IMR-90 (cell line): Measurements from ENCODE around the gene UBAC1. TPM values are rescaled to one million over a fixed set of nuclear protein-coding genes. Genes with fewer than 3 reads are reported as not detected.
A peak's percentile ranks its signal among the peaks of the same experiment; 100 is the strongest.

ENCODE experiments used
- ATAC-seq: fragments of 200-7000 bp; cut with Tn5 transposase; 2 replicates; pipeline ENCODE4 v1.9.1; 2020; ENCODE audit warnings: low read depth, mild to moderate bottlenecking, moderate library complexity
- BruUV-seq: library from RNA; stranded (reverse); fragments of 400-500 nt; replicated peaks from 2 replicates; lab custom pipeline; 2021; lab: Mats Ljungman, UMichigan
- CTCF ChIA-PET: fragments of 300-600 bp; formaldehyde crosslinking; extraction: SDS; loops from one replicate; lab custom pipeline; 2021; ENCODE audit warnings: antibody characterized with exemption; lab: Yijun Ruan, JAX
- POLR2A ChIA-PET: fragments of 300-600 bp; sonication (Branson Sonifier 250); formaldehyde crosslinking; loops from one replicate; lab custom pipeline; 2022; ENCODE audit warnings: antibody characterized with exemption; ENCODE audit not compliant: unreplicated experiment; lab: Charles Lee
- DNase-seq: peaks from one replicate; pipeline ENCODE4 v3.0.0; 2013
- H2AFZ ChIP-seq: replicated peaks from 2 replicates; pipeline ENCODE3; 2013; ENCODE audit warnings: low read length, mild to moderate bottlenecking; ENCODE audit not compliant: poor library complexity
- H2AK5ac ChIP-seq: 2 replicates; pipeline ENCODE4 v1.6.1; 2013; ENCODE audit warnings: low read depth, low read length, inconsistent platforms
- H2AK9ac ChIP-seq: replicated peaks from 2 replicates; pipeline ENCODE3; 2013; ENCODE audit warnings: mild to moderate bottlenecking, low read depth, low read length, moderate library complexity; ENCODE audit not compliant: poor library complexity
- H2BK120ac ChIP-seq: 2 replicates; pipeline ENCODE4 v1.6.1; 2013; ENCODE audit warnings: low read depth, low read length, inconsistent platforms
- H2BK15ac ChIP-seq: 3 replicates; pipeline ENCODE4 v1.6.1; 2013; ENCODE audit warnings: low read depth, low read length, inconsistent platforms
- H2BK20ac ChIP-seq: 2 replicates; pipeline ENCODE4 v1.6.1; 2013; ENCODE audit warnings: low read depth, mild to moderate bottlenecking, inconsistent platforms, low read length, moderate library complexity
- H2BK5ac ChIP-seq: 2 replicates; pipeline ENCODE4 v1.6.1; 2013; ENCODE audit warnings: mild to moderate bottlenecking, low read depth, low read length, inconsistent platforms; ENCODE audit not compliant: poor library complexity, severe bottlenecking
- H3K14ac ChIP-seq: replicated peaks from 2 replicates; pipeline ENCODE4 v1.6.1; 2013; ENCODE audit warnings: low read depth, low read length, inconsistent platforms
- H3K18ac ChIP-seq: 2 replicates; pipeline ENCODE4 v1.6.1; 2013; ENCODE audit warnings: low read depth, low read length, control low read depth
- H3K23ac ChIP-seq: 2 replicates; pipeline ENCODE4 v1.6.1; 2013; ENCODE audit warnings: low read depth, low read length, inconsistent platforms
- H3K27ac ChIP-seq: 2 replicates; pipeline ENCODE4 v1.5.1; 2013; ENCODE audit warnings: mild to moderate bottlenecking, control low read depth, low read length; ENCODE audit not compliant: insufficient read depth
- H3K27me3 ChIP-seq: 2 replicates; pipeline ENCODE4 v1.6.1; 2013; ENCODE audit warnings: low read length; ENCODE audit not compliant: control insufficient read depth, insufficient read depth
- H3K36me3 ChIP-seq: 2 replicates; pipeline ENCODE4 v1.6.1; 2013; ENCODE audit warnings: low read length, mixed read lengths; ENCODE audit not compliant: control insufficient read depth, insufficient read depth
- H3K4ac ChIP-seq: 2 replicates; pipeline ENCODE4 v1.6.1; 2013; ENCODE audit warnings: low read depth, low read length, inconsistent platforms
- H3K4me1 ChIP-seq: 2 replicates; pipeline ENCODE4 v1.6.1; 2013; ENCODE audit warnings: low read length, mixed read lengths; ENCODE audit not compliant: control insufficient read depth, insufficient read depth
- H3K4me2 ChIP-seq: 2 replicates; pipeline ENCODE4 v1.6.1; 2013; ENCODE audit warnings: low read depth, mild to moderate bottlenecking, control low read depth, low read length, moderate library complexity
- H3K4me3 ChIP-seq: 2 replicates; pipeline ENCODE4 v1.5.1; 2013; ENCODE audit warnings: low read depth, mild to moderate bottlenecking, control low read depth, low read length, moderate library complexity; ENCODE audit not compliant: insufficient read depth
- H3K56ac ChIP-seq: 2 replicates; pipeline ENCODE4 v1.6.1; 2013; ENCODE audit warnings: low read length, inconsistent platforms; ENCODE audit not compliant: insufficient read depth; ENCODE audit errors: extremely low read depth
- H3K79me1 ChIP-seq, 2 experiments: 2 replicates each; pipeline ENCODE4 v1.6.1; 2013; ENCODE audit warnings: low read length in 2 of 2, inconsistent platforms in 1 of 2, low read depth in 1 of 2
- H3K9ac ChIP-seq: 2 replicates; pipeline ENCODE4 v1.6.1; 2013; ENCODE audit warnings: low read depth, low read length, control low read depth
- H3K9me1 ChIP-seq: 2 replicates; pipeline ENCODE4 v1.6.1; 2013; ENCODE audit warnings: low read length, inconsistent platforms; ENCODE audit not compliant: insufficient read depth
- H3K9me3 ChIP-seq: 2 replicates; pipeline ENCODE4 v1.6.1; 2013; ENCODE audit warnings: low read length; ENCODE audit not compliant: control insufficient read depth, insufficient read depth
- H4K20me1 ChIP-seq: 2 replicates; pipeline ENCODE4 v1.6.1; 2013; ENCODE audit warnings: low read length, inconsistent platforms; ENCODE audit not compliant: insufficient read depth
- H4K5ac ChIP-seq: 2 replicates; pipeline ENCODE4 v1.6.1; 2013; ENCODE audit warnings: mild to moderate bottlenecking, low read depth, low read length, control low read depth
- H4K8ac ChIP-seq, 2 experiments: 2 replicates each; pipeline ENCODE4 v1.6.1; 2013; ENCODE audit warnings: low read depth in 2 of 2, low read length in 2 of 2, control low read depth in 1 of 2, inconsistent platforms in 1 of 2
- H4K91ac ChIP-seq: 2 replicates; pipeline ENCODE4 v1.6.1; 2013; ENCODE audit warnings: low read depth, low read length, inconsistent platforms; ENCODE audit not compliant: insufficient read depth
- CEBPB ChIP-seq: IDR thresholded peaks from 2 replicates; pipeline ENCODE4 v1.6.1; 2012; ENCODE audit warnings: low read depth, low read length, improper control_type of control experiment
- ELK1 ChIP-seq: fragments of 150-350 bp; IDR thresholded peaks from 2 replicates; pipeline ENCODE4 v1.6.1; 2016; ENCODE audit warnings: low read depth, mild to moderate bottlenecking, low read length, moderate library complexity, borderline replicate concordance
- FOS ChIP-seq: fragments of 150-350 bp; IDR thresholded peaks from 2 replicates; pipeline ENCODE4 v1.6.1; 2016; ENCODE audit warnings: low read depth, low read length
- MAFK ChIP-seq: IDR thresholded peaks from 2 replicates; pipeline ENCODE4 v1.6.1; 2012; ENCODE audit warnings: low read depth, low read length, improper control_type of control experiment
- MAZ ChIP-seq: IDR thresholded peaks from 2 replicates; pipeline ENCODE4 v1.6.1; 2012; ENCODE audit warnings: low read depth, mild to moderate bottlenecking, low read length, improper control_type of control experiment, moderate library complexity, borderline replicate concordance
- MXI1 ChIP-seq: IDR thresholded peaks from 2 replicates; pipeline ENCODE4 v1.6.1; 2012; ENCODE audit warnings: low read depth, mild to moderate bottlenecking, low read length, moderate library complexity, borderline replicate concordance
- NFE2L2 ChIP-seq: fragments of 150-350 bp; IDR thresholded peaks from 2 replicates; pipeline ENCODE4 v1.6.1; 2016; ENCODE audit warnings: low read depth, mild to moderate bottlenecking, low read length
- POLR2A ChIP-seq: IDR thresholded peaks from 2 replicates; pipeline ENCODE4 v1.6.1; 2012; ENCODE audit warnings: mild to moderate bottlenecking, low read depth, low read length
- RAD21 ChIP-seq: IDR thresholded peaks from 2 replicates; pipeline ENCODE4 v1.6.1; 2012; ENCODE audit warnings: low read length, improper control_type of control experiment
- RCOR1 ChIP-seq: IDR thresholded peaks from 2 replicates; pipeline ENCODE4 v1.6.1; 2012; ENCODE audit warnings: mild to moderate bottlenecking, low read length, improper control_type of control experiment; ENCODE audit not compliant: insufficient replicate concordance
- RFX5 ChIP-seq: IDR thresholded peaks from 2 replicates; pipeline ENCODE4 v1.8.0; 2012; ENCODE audit warnings: low read depth, mild to moderate bottlenecking, low read length, moderate library complexity
- SMC3 ChIP-seq: fragments of 150-350 bp; IDR thresholded peaks from 2 replicates; pipeline ENCODE4 v1.6.1; 2016; ENCODE audit warnings: low read depth, mild to moderate bottlenecking, antibody characterized with exemption, low read length, moderate library complexity
- WGBS, 2 experiments: methylation state at CpG; one replicate each; pipeline versions ENCODE4 v1.1.5 to v1.1.7; 2013; ENCODE audit warnings: missing lambda C conversion rate in 2 of 2; ENCODE audit not compliant: insufficient read length in 1 of 2; ENCODE audit errors: extremely low coverage in 2 of 2; 5-methylcytosine and 5-hydroxymethylcytosine counted together
- dilution Hi-C: fragments of 300-500 bp; cut with HindIII; formaldehyde crosslinking; loops from one replicate; pipeline ENCODE4 v1.14.3; 2018; ENCODE audit warnings: low sequenced_read_pairs; ENCODE audit not compliant: unreplicated experiment
- in situ Hi-C: fragments of 300-500 bp; cut with MboI; formaldehyde crosslinking; loops from 3 replicates; pipeline ENCODE4 v1.14.3; 2019; ENCODE audit warnings: low sequenced_read_pairs, inconsistent platforms, mixed read lengths
- intact Hi-C: fragments of 100-400 bp; cut with micrococcal nuclease; formaldehyde crosslinking; loops from 2 replicates; pipeline ENCODE4 v1.10.0; 2022
- polyA plus RNA-seq, 3 experiments: library from polyadenylated mRNA; depleted of rRNA; stranded (reverse); fragments of >200 nt; gene quantifications; 2 replicates each; pipeline ENCODE4 v1.2.3, GENCODE V29; 2012; ENCODE audit warnings: low replicate concordance in 1 of 3
- total RNA-seq: library from RNA; depleted of rRNA; stranded (reverse); fragments of >200 nt; gene quantifications from 2 replicates; pipeline ENCODE4 v1.2.3, GENCODE V29; 2012
- TF ChIP-seq, protein P1 (sequence below): fragments of 150-350 bp; IDR thresholded peaks from 2 replicates; pipeline ENCODE4 v1.6.1; 2017; ENCODE audit warnings: mild to moderate bottlenecking, antibody characterized with exemption, low read length, low read depth
- TF ChIP-seq, protein P2 (sequence below): conservative IDR thresholded peaks from 2 replicates; pipeline ENCODE4 v1.5.1; 2012; ENCODE audit warnings: mild to moderate bottlenecking, low read depth, low read length, improper control_type of control experiment

Gene UBAC1
- total and polyA plus RNA-seq, 2 of the 4 experiments (the other 2 are of a cell fraction): 25.3 to 33.9 TPM

GRCh38 chr9:136008693-136008997 lies 47.5 kb upstream of the UBAC1 start:
- intact Hi-C loops: no loop called here
- in situ Hi-C loops: no loop called here
- Histone ChIP-seq H4K8ac (peak overlapping the region in 1 of 2 experiments; percentile 12; a peak in 1 of 4 replicates), H3K56ac (no peak overlapping the region), H3K36me3 (peaks cover 21% of the 10 kb centered on the region), H3K4ac (no peak overlapping the region; the same call in 1 of the 2 replicates), H3K9me1 (0 out of 2 replicates have a peak, but pooled peaks cover 3% of the 10 kb centered on the region), H4K20me1 (peaks cover 7% of the 10 kb centered on the region; the same call in 1 of the 2 replicates), H2AK9ac (peak overlapping the region; percentile 21), H2AFZ (no peak overlapping the region), H2BK5ac (no peak overlapping the region), H3K9me3 (no peaks in the 10 kb centered on the region), H3K14ac (0 out of 2 replicates have a peak overlapping the region, but pooled peaks have one; percentile 7), H3K23ac (no peak overlapping the region), H2BK20ac (no peak overlapping the region; the same call in 1 of the 2 replicates), H4K5ac (no peak overlapping the region), H4K91ac (0 out of 2 replicates have a peak overlapping the region, but pooled peaks have one; percentile 16), H3K27me3 (no peaks in the 10 kb centered on the region), H3K4me3 (no peak overlapping the region), H3K18ac (no peak overlapping the region), H2BK120ac (peak overlapping the region; percentile 2; the same call in 1 of the 2 replicates), H2BK15ac (no peak overlapping the region), H3K9ac (no peak overlapping the region), H3K27ac (peak overlapping the region; percentile 25; the same call in 1 of the 2 replicates), H3K4me2 (no peak overlapping the region), H2AK5ac (peak overlapping the region; percentile 84), H3K4me1 (peaks cover 25% of the 10 kb centered on the region), H3K79me1 (peaks cover 4 to 39% of the 10 kb centered on the region in 2 experiments; a peak in 3 of 4 replicates)
- ChIA-PET CTCF (no interaction called here), POLR2A (no interaction called here)
- TF ChIP-seq MXI1 (no peak), ELK1 (no peak), FOS (no peak), RFX5 (no peak), CEBPB (no peak), RAD21 (no peak), RCOR1 (no peak), MAZ (no peak; the same call in 1 of the 2 replicates), POLR2A (no peak), NFE2L2 (no peak), SMC3 (no peak), MAFK (no peak)
- TF ChIP-seq, protein P1, sequence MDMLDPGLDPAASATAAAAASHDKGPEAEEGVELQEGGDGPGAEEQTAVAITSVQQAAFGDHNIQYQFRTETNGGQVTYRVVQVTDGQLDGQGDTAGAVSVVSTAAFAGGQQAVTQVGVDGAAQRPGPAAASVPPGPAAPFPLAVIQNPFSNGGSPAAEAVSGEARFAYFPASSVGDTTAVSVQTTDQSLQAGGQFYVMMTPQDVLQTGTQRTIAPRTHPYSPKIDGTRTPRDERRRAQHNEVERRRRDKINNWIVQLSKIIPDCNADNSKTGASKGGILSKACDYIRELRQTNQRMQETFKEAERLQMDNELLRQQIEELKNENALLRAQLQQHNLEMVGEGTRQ: no peak
- TF ChIP-seq, protein P2, sequence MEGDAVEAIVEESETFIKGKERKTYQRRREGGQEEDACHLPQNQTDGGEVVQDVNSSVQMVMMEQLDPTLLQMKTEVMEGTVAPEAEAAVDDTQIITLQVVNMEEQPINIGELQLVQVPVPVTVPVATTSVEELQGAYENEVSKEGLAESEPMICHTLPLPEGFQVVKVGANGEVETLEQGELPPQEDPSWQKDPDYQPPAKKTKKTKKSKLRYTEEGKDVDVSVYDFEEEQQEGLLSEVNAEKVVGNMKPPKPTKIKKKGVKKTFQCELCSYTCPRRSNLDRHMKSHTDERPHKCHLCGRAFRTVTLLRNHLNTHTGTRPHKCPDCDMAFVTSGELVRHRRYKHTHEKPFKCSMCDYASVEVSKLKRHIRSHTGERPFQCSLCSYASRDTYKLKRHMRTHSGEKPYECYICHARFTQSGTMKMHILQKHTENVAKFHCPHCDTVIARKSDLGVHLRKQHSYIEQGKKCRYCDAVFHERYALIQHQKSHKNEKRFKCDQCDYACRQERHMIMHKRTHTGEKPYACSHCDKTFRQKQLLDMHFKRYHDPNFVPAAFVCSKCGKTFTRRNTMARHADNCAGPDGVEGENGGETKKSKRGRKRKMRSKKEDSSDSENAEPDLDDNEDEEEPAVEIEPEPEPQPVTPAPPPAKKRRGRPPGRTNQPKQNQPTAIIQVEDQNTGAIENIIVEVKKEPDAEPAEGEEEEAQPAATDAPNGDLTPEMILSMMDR: no peak
- dilution Hi-C loops: no loop called here
- no TSS peak for BruUV-seq
- no peak for ATAC-seq
- no peak for DNase-seq
- WGBS, 2 experiments: no CpG with 5 or more reads among the region's 21 CpGs
